BE2C (cell line): ENCODE data around the gene INPP5J.
A peak's percentile ranks its signal among the peaks of the same experiment; 100 is the strongest.

Experiments
- DNase-seq: peaks from one replicate; pipeline ENCODE4 v3.0.0-alpha.2; 2020
- H3K27me3 ChIP-seq: fragments of 250-450 bp; sonication (Bioruptor Pico); 2 replicates; pipeline ENCODE4 v1.5.1; 2020; ENCODE audit warnings: mild to moderate bottlenecking
- H3K36me3 ChIP-seq: fragments of 250-450 bp; sonication (Bioruptor Pico); 2 replicates; pipeline ENCODE4 v1.5.1; 2020; ENCODE audit warnings: mild to moderate bottlenecking
- H3K4me1 ChIP-seq: fragments of 250-450 bp; sonication (Bioruptor Pico); 2 replicates; pipeline ENCODE4 v1.5.1; 2020
- H3K4me3 ChIP-seq: 2 replicates; pipeline ENCODE4 v1.5.1; 2011; ENCODE audit warnings: low read depth, low read length
- H3K9me3 ChIP-seq: fragments of 250-450 bp; sonication (Bioruptor Pico); 2 replicates; pipeline ENCODE4 v1.5.1; 2020
- CTCF ChIP-seq: IDR thresholded peaks from 2 replicates; pipeline ENCODE4 v1.5.1; 2012; ENCODE audit warnings: mild to moderate bottlenecking, low read depth, low read length

The INPP5J gene

DNA sequence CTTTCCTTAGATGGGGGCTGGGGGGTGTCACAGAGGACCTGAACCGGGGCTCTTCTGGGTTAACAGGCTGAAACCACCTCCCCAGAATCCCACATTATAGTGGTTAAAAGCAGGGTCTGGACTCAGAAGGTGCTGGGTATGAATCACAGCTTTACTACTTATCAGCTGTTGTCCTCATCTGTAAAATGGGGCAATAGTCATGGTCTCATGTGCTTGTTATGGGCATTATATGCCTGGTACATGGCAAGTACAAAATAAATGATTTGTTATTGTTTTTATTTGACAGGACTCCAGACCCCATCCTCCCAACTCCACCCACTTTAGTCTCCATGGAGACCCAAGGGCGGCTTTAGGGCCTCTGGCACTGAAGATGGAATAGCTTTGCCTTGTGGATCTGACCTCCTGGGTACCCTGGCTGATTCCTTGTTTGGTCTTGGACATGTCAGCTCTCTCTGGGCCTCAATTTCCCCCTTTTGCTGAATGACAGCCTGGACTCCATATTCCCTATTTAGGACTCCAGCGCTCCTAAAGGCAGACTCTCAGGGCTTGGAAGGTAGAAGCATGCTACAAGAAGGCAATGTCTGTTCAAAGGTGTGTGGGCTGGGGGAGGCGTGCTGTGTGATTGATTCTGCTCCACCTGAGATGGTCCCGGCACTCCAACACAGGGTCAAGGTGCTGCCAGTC is 42.5 kb upstream of the INPP5J start:
- peak overlapping the region; percentile 77 for H3K4me3 ChIP-seq
- TF ChIP-seq CTCF = no peak
- DNase-seq = no peak
- H3K27me3 ChIP-seq = no peaks in the 10 kb centered on the region
- no peaks in the 10 kb centered on the region for H3K9me3 ChIP-seq
- H3K4me1 ChIP-seq = no peaks in the 10 kb centered on the region
- H3K36me3 ChIP-seq = no peaks in the 10 kb centered on the region

GRCh38 chr22:31080848-31081649 is 41.7 kb upstream of the INPP5J start, which contains the start of gene SMTN:
TSS of gene SMTN (plus strand) at chr22:31081318. CDS start at chr22:31083259, 1,941 bp downstream.
- H3K4me3 ChIP-seq = peak within 1 kb of the TSS; percentile 77
- no peak for TF ChIP-seq CTCF
- H3K27me3 ChIP-seq = no peaks in the 10 kb centered on the region
- H3K4me1 ChIP-seq = no peaks in the 10 kb centered on the region
- no peaks in the 10 kb centered on the region for H3K9me3 ChIP-seq
- no peaks in the 10 kb centered on the region for H3K36me3 ChIP-seq
- peak; percentile 95 for DNase-seq

GRCh38 chr22:31081963-31082605 is 40.7 kb upstream of the INPP5J start:
- Histone ChIP-seq H3K4me3 (peak overlapping the region; percentile 77; the same call in 1 of the 2 replicates), H3K4me1 (no peaks in the 10 kb centered on the region), H3K27me3 (no peaks in the 10 kb centered on the region), H3K9me3 (no peaks in the 10 kb centered on the region), H3K36me3 (no peaks in the 10 kb centered on the region)
- TF ChIP-seq CTCF = no peak
- no peak for DNase-seq

DNA sequence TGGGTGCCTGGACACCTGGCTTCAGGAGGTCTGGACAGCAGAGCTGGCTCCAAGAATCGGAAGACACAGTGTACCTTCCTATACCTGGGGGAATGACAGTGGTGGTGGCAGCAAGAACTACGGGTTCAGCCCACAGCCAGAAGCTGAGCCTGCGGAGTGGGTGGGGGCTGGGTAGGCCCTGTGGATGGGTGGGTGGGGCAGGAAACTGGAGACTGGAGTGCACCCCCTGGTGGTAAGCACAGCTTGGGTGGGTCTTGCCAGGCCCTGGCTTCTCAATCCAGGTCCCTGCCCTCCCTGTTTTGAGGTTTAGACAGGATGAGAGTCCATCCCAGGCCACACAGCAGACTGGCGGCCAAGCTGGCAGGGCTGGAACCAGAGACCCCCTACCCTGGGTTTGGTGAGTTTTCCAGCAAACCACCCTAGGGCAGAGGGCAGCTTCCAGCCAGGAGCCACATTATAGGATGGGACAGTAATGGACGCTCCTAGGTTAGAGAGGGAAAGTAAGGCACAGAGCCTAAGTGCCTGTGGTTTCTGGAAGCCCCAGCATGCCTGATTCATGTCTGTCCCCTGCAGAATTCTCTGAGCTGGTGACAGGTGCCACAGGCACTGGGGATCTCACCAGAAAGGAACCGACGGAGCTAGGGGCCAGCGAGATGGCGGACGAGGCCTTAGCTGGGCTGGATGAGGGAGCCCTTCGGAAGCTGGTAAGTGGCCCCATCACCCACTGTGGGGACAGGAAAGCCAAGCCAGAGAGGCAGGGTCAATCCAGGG is 40.0 kb upstream of the INPP5J start:
- H3K9me3 ChIP-seq = no peaks in the 10 kb centered on the region
- peak; percentile 73 for DNase-seq
- H3K4me3 ChIP-seq = no peak overlapping the region
- peak; percentile 55 for TF ChIP-seq CTCF
- no peaks in the 10 kb centered on the region for H3K4me1 ChIP-seq
- no peaks in the 10 kb centered on the region for H3K36me3 ChIP-seq
- no peaks in the 10 kb centered on the region for H3K27me3 ChIP-seq

- H3K9me3 ChIP-seq = no peaks in the 10 kb centered on the region
- no peak overlapping the region for H3K4me3 ChIP-seq
- H3K27me3 ChIP-seq = no peaks in the 10 kb centered on the region
- TF ChIP-seq CTCF = no peak
- H3K36me3 ChIP-seq = no peaks in the 10 kb centered on the region
- DNase-seq = no peak
- H3K4me1 ChIP-seq = no peaks in the 10 kb centered on the region
Observed at GRCh38 chr22:31083377-31083768, 39.4 kb upstream of the INPP5J start.
